Measurements from ENCODE around the gene GORASP1. TPM values are rescaled to one million over a fixed set of nuclear protein-coding genes. Genes with fewer than 3 reads are reported as not detected.
A peak's percentile ranks its signal among the peaks of the same experiment; 100 is the strongest.

The GORASP1 gene
- 100 to 1,000 TPM in 1 of 4 donors, 10 to 100 TPM in 3; 86.8 to 135 (median 96.3) TPM for total RNA-seq

- TF ChIP-seq EP300 (IDR thresholded peaks at IDR 0.05; ENCODE audit: low read depth) (no peak), POLR2A (IDR thresholded peaks at IDR 0.05) (peak; percentile 74), POLR2AphosphoS5 (IDR thresholded peaks at IDR 0.05) (peak; percentile 88 to 93 (median 93))
- Histone ChIP-seq H3K4me1 (peaks cover 25 to 45% (median 35%) of the 10 kb centered on the region in 4 donors), H3K4me3 (peak within 1 kb of the TSS; percentile 73 to 95 (median 90)), H3K9me3 (no peaks in the 10 kb centered on the region), H3K27me3 (no peaks in the 10 kb centered on the region), H3K27ac (peak within 1 kb of the TSS; percentile 96 to 99 (median 97)), H3K36me3 (no peaks in the 10 kb centered on the region)
- peak; percentile 91 for DNase-seq
- WGBS, 2 donors (ENCODE audit: low coverage in 1 of 2): 0% methylated on average over 14 to 49 of the region's 74 CpGs
- in situ Hi-C loops (cut with MboI; ENCODE audit: low pct_ligation_motif_present in 1 of 4, low pct_unique_long_range_greater_than_20kb in 1 of 4, low sequenced_read_pairs in 3 of 4): no loop called here
- intact Hi-C loops (cut with DNase I; ENCODE audit: low total_unique reads): loop anchor here (5.0 to 10.0 kb wide), 2 partner anchors 80 to 277 kb away; partner anchors contain the start of gene SLC25A38
These were observed at the start of gene GORASP1, which contains the start of gene TTC21A for GRCh38 chr3:39107388-39108199. TSS of gene GORASP1 (minus strand) at chr3:39107627. CDS start at chr3:39107541, 86 bp downstream. TSS of gene TTC21A (plus strand) at chr3:39107680. CDS start at chr3:39107838, 158 bp downstream.

GRCh38 chr3:39156421-39156820, 49.0 kb upstream of the GORASP1 start:
- DNase-seq: no peak
- intact Hi-C loops (cut with DNase I; ENCODE audit: low total_unique reads) (no loop called here), in situ Hi-C loops (cut with MboI; ENCODE audit: low pct_ligation_motif_present in 1 of 4, low pct_unique_long_range_greater_than_20kb in 1 of 4, low sequenced_read_pairs in 3 of 4) (no loop called here)
- Histone ChIP-seq H3K4me1 (peaks cover 11 to 28% (median 19%) of the 10 kb centered on the region in 4 donors), H3K27me3 (no peaks in the 10 kb centered on the region), H3K36me3 (no peaks in the 10 kb centered on the region), H3K27ac (no peak overlapping the region), H3K4me3 (no peak overlapping the region), H3K9me3 (no peaks in the 10 kb centered on the region)
- 72 to 80% methylated on average over 4 of the region's 4 CpGs for WGBS, 2 donors (ENCODE audit: low coverage in 1 of 2)
- TF ChIP-seq POLR2A (IDR thresholded peaks at IDR 0.05) (no peak), EP300 (IDR thresholded peaks at IDR 0.05; ENCODE audit: low read depth) (no peak), POLR2AphosphoS5 (IDR thresholded peaks at IDR 0.05) (no peak)
- TF ChIP-seq, protein P1, sequence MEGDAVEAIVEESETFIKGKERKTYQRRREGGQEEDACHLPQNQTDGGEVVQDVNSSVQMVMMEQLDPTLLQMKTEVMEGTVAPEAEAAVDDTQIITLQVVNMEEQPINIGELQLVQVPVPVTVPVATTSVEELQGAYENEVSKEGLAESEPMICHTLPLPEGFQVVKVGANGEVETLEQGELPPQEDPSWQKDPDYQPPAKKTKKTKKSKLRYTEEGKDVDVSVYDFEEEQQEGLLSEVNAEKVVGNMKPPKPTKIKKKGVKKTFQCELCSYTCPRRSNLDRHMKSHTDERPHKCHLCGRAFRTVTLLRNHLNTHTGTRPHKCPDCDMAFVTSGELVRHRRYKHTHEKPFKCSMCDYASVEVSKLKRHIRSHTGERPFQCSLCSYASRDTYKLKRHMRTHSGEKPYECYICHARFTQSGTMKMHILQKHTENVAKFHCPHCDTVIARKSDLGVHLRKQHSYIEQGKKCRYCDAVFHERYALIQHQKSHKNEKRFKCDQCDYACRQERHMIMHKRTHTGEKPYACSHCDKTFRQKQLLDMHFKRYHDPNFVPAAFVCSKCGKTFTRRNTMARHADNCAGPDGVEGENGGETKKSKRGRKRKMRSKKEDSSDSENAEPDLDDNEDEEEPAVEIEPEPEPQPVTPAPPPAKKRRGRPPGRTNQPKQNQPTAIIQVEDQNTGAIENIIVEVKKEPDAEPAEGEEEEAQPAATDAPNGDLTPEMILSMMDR (IDR thresholded peaks at IDR 0.05): no peak

GRCh38 chr3:39154280-39155021, 47.0 kb upstream of the GORASP1 start:
- no peak overlapping the region for H3K4me3 ChIP-seq
- DNase-seq: no peak
- peak overlapping the region; percentile 98 to 99 (median 98) for H3K27ac ChIP-seq
- 65% methylated on average over 18 of the region's 18 CpGs; no CpG with 5 or more reads in 1 of the 2 donors for WGBS, 2 donors (ENCODE audit: low coverage in 1 of 2)
- intact Hi-C loops (cut with DNase I; ENCODE audit: low total_unique reads) (no loop called here), in situ Hi-C loops (cut with MboI; ENCODE audit: low pct_ligation_motif_present in 1 of 4, low pct_unique_long_range_greater_than_20kb in 1 of 4, low sequenced_read_pairs in 3 of 4) (no loop called here)
- H3K36me3 ChIP-seq: no peaks in the 10 kb centered on the region
- peaks cover 30 to 44% (median 39%) of the 10 kb centered on the region in 4 donors for H3K4me1 ChIP-seq
- H3K27me3 ChIP-seq: no peaks in the 10 kb centered on the region
- TF ChIP-seq, protein P1 (IDR thresholded peaks at IDR 0.05): no peak
- no peak for TF ChIP-seq EP300 (IDR thresholded peaks at IDR 0.05; ENCODE audit: low read depth)
- no peak for TF ChIP-seq POLR2A (IDR thresholded peaks at IDR 0.05)
- no peak for TF ChIP-seq POLR2AphosphoS5 (IDR thresholded peaks at IDR 0.05)
- no peaks in the 10 kb centered on the region for H3K9me3 ChIP-seq

DNA sequence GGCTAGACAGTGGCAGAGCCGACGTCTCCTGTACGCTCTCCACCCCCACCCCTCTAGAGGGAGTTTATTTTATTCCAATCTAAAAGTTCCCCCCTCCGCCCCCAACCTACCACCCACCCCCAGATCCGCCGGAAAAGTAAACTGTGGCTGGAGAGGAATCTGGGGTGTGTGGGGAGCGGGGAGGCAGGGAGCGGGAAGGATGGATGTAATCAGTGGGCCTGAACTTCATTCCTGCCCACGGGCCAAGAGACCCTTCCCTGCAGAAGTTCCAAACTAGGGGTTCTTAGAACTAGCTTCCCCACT, 46.5 kb upstream of the GORASP1 start:
- no peaks in the 10 kb centered on the region for H3K9me3 ChIP-seq
- H3K4me1 ChIP-seq: peaks cover 35 to 50% (median 44%) of the 10 kb centered on the region in 4 donors
- 20 to 27% methylated on average over 2 to 9 of the region's 9 CpGs for WGBS, 2 donors (ENCODE audit: low coverage in 1 of 2)
- in situ Hi-C loops (cut with MboI; ENCODE audit: low pct_ligation_motif_present in 1 of 4, low pct_unique_long_range_greater_than_20kb in 1 of 4, low sequenced_read_pairs in 3 of 4) (no loop called here), intact Hi-C loops (cut with DNase I; ENCODE audit: low total_unique reads) (no loop called here)
- TF ChIP-seq, protein P1 (IDR thresholded peaks at IDR 0.05): peak in 3 of 5 experiments; percentile 26 to 34 (median 28)
- no peak for TF ChIP-seq EP300 (IDR thresholded peaks at IDR 0.05; ENCODE audit: low read depth)
- TF ChIP-seq POLR2AphosphoS5 (IDR thresholded peaks at IDR 0.05): no peak
- no peak for TF ChIP-seq POLR2A (IDR thresholded peaks at IDR 0.05)
- no peaks in the 10 kb centered on the region for H3K27me3 ChIP-seq
- DNase-seq: no peak
- H3K36me3 ChIP-seq: no peaks in the 10 kb centered on the region
- H3K27ac ChIP-seq: peak overlapping the region; percentile 98 to 99 (median 98)
- H3K4me3 ChIP-seq: peak overlapping the region in 3 of 4 donors; percentile 79 to 93 (median 87)
